K562 (cell line): ENCODE measurements around the gene BAIAP2. TPM values are rescaled to one million over a fixed set of nuclear protein-coding genes. Genes with fewer than 3 reads are reported as not detected.

Experiments used
- COPS2 ChIP-seq: fragments of 450-650 bp; conservative IDR thresholded peaks from 2 replicates; pipeline ENCODE4 v1.6.1; 2016; ENCODE audit warnings: mild to moderate bottlenecking, moderate library complexity
- CSDE1 ChIP-seq, 2 experiments: fragments of 450-650 bp; IDR thresholded peaks; 2 replicates each; pipeline ENCODE4 v1.6.1; 2016; ENCODE audit warnings: mild to moderate bottlenecking in 1 of 2
- ELF1 ChIP-seq: fragments of 200-800 bp; sonication (Bioruptor generic); IDR thresholded peaks from 2 replicates; pipeline ENCODE4 v1.6.1; 2016; ENCODE audit warnings: missing genetic modification characterization, missing compliant biosample characterization
- ELF4 ChIP-seq: fragments of 450-650 bp; formaldehyde crosslinking; IDR thresholded peaks from 2 replicates; pipeline ENCODE4 v1.4.0; 2022; ENCODE audit warnings: missing genetic modification characterization
- NFE2 ChIP-seq: IDR thresholded peaks from 2 replicates; pipeline ENCODE4 v1.6.1; 2014; ENCODE audit warnings: antibody characterized with exemption, low read depth
- PHB2 ChIP-seq: fragments of 450-650 bp; IDR thresholded peaks from 2 replicates; pipeline ENCODE4 v1.6.1; 2017; ENCODE audit warnings: low read depth
- PRMT5 ChIP-seq: sonication (generic); formaldehyde crosslinking; IDR thresholded peaks from 2 replicates; pipeline ENCODE4 v1.5.0; 2020; ENCODE audit warnings: missing genetic modification reagents
- PTTG1 ChIP-seq: fragments of 450-650 bp; IDR thresholded peaks from 2 replicates; pipeline ENCODE4 v1.6.1; 2016; ENCODE audit warnings: low read depth, mild to moderate bottlenecking, missing genetic modification characterization, missing compliant biosample characterization
- RAD21 ChIP-seq, 2 experiments: fragments of 250-450 bp in 1 of 2; fragments of 450-650 bp in 1 of 2; sonication (Bioruptor Pico) in 1 of 2; formaldehyde crosslinking in 1 of 2; IDR thresholded peaks in 1 of 2; conservative IDR thresholded peaks in 1 of 2; 2 replicates each; pipeline versions ENCODE4 v1.4.0 to v1.8.0; 2020 to 2022; ENCODE audit warnings: mild to moderate bottlenecking in 2 of 2, moderate library complexity in 1 of 2
- SMAD1 ChIP-seq: fragments of 150-350 bp; IDR thresholded peaks from 2 replicates; pipeline ENCODE4 v1.6.1; 2014; ENCODE audit warnings: low read length, low read depth; ENCODE audit not compliant: partially characterized antibody
- SP2 ChIP-seq: IDR thresholded peaks from 2 replicates; pipeline ENCODE4 v1.6.1; 2011; ENCODE audit warnings: mild to moderate bottlenecking, low read depth, low read length, moderate library complexity; ENCODE audit not compliant: poor library complexity, severe bottlenecking; ENCODE audit errors: extremely low read depth
- TAF9B ChIP-seq: fragments of 450-650 bp; IDR thresholded peaks from 2 replicates; pipeline ENCODE4 v1.6.1; 2018; ENCODE audit warnings: mild to moderate bottlenecking; ENCODE audit not compliant: partially characterized antibody
- TCFL5 ChIP-seq: fragments of 250-450 bp; sonication (Bioruptor Pico); conservative IDR thresholded peaks from 2 replicates; pipeline ENCODE4 v1.6.1; 2021; ENCODE audit warnings: mild to moderate bottlenecking, moderate library complexity, matching md5 sums
- TRIM28 ChIP-seq: fragments of 450-650 bp; IDR thresholded peaks from 2 replicates; pipeline ENCODE4 v1.6.1; 2017
- polyA plus RNA-seq, 8 experiments: library from polyadenylated mRNA; depleted of rRNA in 4 of 8; stranded (reverse) in 5 of 8; unstranded in 3 of 8; fragments of >200 nt; fragmentation: Nextera tagmentation in 2 of 8; fragmentation: Illumina TruSeq in 1 of 8; extraction: Ambion mirVana in 2 of 8; extraction: Trizol in 1 of 8; gene quantifications; 2 replicates each; pipeline versions ENCODE4 v1.2.1 to v1.2.3, GENCODE V29; 2011 to 2014; ENCODE audit warnings: inconsistent platforms in 1 of 8, missing spikeins in 1 of 8
- total RNA-seq, 7 experiments: library from RNA; depleted of rRNA in 6 of 7; stranded (reverse); fragments of >200 nt in 6 of 7; fragmentation: Illumina TruSeq in 2 of 7; extraction: Trizol in 2 of 7; gene quantifications; 2 replicates each; pipeline versions ENCODE4 v1.2.1 to v1.2.3, GENCODE V29; 2011 to 2021; ENCODE audit warnings: low replicate concordance in 1 of 7
- TF ChIP-seq, protein P1 (sequence below), 2 experiments: fragments of 450-650 bp; conservative IDR thresholded peaks; 2 replicates each; pipeline ENCODE4 v1.6.1; 2017; ENCODE audit warnings: mild to moderate bottlenecking in 2 of 2, moderate library complexity in 2 of 2
- TF ChIP-seq, protein P2 (sequence below): fragments of 250-450 bp; sonication (Bioruptor Pico); IDR thresholded peaks from 2 replicates; pipeline ENCODE4 v1.5.0; 2021
- TF ChIP-seq, protein P3 (sequence below): fragments of 250-450 bp; sonication (Bioruptor Pico); IDR thresholded peaks from 2 replicates; pipeline ENCODE4 v1.6.1; 2021; ENCODE audit warnings: mild to moderate bottlenecking
- TF ChIP-seq, protein P4 (sequence below): IDR thresholded peaks from 3 replicates; pipeline ENCODE4 v1.6.1; 2011; ENCODE audit warnings: borderline replicate concordance, mild to moderate bottlenecking, moderate library complexity; ENCODE audit not compliant: insufficient read length; ENCODE audit errors: extremely low read depth
- TF ChIP-seq, protein P5 (sequence below), 2 experiments: IDR thresholded peaks in 1 of 2; conservative IDR thresholded peaks in 1 of 2; 2 replicates each; pipeline ENCODE4 v1.6.1; 2016; ENCODE audit warnings: low read depth in 2 of 2, mild to moderate bottlenecking in 1 of 2, missing compliant biosample characterization in 1 of 2, missing genetic modification characterization in 1 of 2, moderate library complexity in 1 of 2

Gene BAIAP2
- total and polyA plus RNA-seq, 9 of the 15 experiments (the other 6 are each of a cell fraction or from before 2014, with no cell fraction given), result 2.3 to 51.6 (median 18.4) TPM

DNA sequence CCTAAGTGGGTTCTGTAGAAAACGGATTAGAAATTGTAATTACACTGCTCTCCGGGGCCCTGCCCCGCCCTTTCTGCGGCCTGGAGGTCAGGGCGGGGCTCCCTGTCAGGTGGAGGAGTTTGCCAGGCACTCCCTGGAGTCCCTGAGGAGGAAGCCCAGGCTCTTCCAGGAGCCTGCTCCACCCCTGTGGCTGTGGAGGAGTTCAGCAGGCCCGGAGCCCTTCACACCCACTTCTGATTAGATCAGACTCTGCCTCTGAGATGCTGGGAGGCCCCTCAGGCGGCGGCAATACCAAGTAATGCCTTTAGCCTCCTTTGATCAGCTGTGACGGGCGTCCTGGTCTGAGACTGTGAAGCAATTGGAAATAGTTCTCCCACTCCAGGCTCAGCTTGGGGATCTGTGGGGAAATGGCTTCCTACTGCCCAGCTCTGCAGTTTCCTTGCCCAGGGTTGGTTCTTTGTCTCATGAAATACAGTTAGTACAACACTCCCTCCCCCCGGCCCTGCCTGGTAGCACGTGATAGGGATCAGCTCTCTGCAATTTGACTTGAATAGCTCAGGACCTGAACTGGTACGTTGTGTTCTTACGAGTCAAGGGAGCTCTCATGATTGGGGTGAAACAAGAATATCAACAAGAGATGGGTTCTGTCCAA lies 22.3 kb downstream of the BAIAP2 start (continued):
- TF ChIP-seq CSDE1 (IDR thresholded peaks at IDR 0.05) (no peak), PTTG1 (no peak), ELF4 (no peak), SP2 (no peak), PHB2 (no peak), SMAD1 (no peak), COPS2 (no peak), RAD21 (CRISPR knock-in tag; conservative IDR thresholded peaks at IDR 0.05 in 1 of 2, IDR thresholded peaks at IDR 0.05 in 1 of 2) (peak; percentile 20 to 49; a peak in 3 of 4 replicates), ELF1 (no peak), TRIM28 (peak; percentile 94), TCFL5 (CRISPR knock-in tag) (no peak), NFE2 (no peak), TAF9B (no peak), PRMT5 (CRISPR knock-in tag) (no peak)
- TF ChIP-seq, protein P1, sequence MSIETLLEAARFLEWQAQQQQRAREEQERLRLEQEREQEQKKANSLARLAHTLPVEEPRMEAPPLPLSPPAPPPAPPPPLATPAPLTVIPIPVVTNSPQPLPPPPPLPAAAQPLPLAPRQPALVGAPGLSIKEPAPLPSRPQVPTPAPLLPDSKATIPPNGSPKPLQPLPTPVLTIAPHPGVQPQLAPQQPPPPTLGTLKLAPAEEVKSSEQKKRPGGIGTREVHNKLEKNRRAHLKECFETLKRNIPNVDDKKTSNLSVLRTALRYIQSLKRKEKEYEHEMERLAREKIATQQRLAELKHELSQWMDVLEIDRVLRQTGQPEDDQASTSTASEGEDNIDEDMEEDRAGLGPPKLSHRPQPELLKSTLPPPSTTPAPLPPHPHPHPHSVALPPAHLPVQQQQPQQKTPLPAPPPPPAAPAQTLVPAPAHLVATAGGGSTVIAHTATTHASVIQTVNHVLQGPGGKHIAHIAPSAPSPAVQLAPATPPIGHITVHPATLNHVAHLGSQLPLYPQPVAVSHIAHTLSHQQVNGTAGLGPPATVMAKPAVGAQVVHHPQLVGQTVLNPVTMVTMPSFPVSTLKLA (conservative IDR thresholded peaks at IDR 0.05), result peak in 1 of 2 experiments; percentile 68; a peak in 1 of 4 replicates
- TF ChIP-seq, protein P2, sequence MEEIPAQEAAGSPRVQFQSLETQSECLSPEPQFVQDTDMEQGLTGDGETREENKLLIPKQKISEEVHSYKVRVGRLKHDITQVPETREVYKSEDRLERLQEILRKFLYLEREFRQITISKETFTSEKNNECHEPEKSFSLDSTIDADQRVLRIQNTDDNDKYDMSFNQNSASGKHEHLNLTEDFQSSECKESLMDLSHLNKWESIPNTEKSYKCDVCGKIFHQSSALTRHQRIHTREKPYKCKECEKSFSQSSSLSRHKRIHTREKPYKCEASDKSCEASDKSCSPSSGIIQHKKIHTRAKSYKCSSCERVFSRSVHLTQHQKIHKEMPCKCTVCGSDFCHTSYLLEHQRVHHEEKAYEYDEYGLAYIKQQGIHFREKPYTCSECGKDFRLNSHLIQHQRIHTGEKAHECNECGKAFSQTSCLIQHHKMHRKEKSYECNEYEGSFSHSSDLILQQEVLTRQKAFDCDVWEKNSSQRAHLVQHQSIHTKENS (CRISPR knock-in tag), result no peak
- TF ChIP-seq, protein P3, sequence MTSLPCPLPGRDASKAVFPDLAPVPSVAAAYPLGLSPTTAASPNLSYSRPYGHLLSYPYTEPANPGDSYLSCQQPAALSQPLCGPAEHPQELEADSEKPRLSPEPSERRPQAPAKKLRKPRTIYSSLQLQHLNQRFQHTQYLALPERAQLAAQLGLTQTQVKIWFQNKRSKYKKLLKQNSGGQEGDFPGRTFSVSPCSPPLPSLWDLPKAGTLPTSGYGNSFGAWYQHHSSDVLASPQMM (CRISPR knock-in tag), result no peak
- TF ChIP-seq, protein P4, sequence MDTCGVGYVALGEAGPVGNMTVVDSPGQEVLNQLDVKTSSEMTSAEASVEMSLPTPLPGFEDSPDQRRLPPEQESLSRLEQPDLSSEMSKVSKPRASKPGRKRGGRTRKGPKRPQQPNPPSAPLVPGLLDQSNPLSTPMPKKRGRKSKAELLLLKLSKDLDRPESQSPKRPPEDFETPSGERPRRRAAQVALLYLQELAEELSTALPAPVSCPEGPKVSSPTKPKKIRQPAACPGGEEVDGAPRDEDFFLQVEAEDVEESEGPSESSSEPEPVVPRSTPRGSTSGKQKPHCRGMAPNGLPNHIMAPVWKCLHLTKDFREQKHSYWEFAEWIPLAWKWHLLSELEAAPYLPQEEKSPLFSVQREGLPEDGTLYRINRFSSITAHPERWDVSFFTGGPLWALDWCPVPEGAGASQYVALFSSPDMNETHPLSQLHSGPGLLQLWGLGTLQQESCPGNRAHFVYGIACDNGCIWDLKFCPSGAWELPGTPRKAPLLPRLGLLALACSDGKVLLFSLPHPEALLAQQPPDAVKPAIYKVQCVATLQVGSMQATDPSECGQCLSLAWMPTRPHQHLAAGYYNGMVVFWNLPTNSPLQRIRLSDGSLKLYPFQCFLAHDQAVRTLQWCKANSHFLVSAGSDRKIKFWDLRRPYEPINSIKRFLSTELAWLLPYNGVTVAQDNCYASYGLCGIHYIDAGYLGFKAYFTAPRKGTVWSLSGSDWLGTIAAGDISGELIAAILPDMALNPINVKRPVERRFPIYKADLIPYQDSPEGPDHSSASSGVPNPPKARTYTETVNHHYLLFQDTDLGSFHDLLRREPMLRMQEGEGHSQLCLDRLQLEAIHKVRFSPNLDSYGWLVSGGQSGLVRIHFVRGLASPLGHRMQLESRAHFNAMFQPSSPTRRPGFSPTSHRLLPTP, result no peak
- TF ChIP-seq, protein P5, sequence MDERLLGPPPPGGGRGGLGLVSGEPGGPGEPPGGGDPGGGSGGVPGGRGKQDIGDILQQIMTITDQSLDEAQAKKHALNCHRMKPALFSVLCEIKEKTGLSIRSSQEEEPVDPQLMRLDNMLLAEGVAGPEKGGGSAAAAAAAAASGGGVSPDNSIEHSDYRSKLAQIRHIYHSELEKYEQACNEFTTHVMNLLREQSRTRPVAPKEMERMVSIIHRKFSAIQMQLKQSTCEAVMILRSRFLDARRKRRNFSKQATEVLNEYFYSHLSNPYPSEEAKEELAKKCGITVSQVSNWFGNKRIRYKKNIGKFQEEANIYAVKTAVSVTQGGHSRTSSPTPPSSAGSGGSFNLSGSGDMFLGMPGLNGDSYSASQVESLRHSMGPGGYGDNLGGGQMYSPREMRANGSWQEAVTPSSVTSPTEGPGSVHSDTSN (CRISPR knock-in tag; IDR thresholded peaks at IDR 0.05; ENCODE audit: low read depth), result no peak
- TF ChIP-seq, protein P5 (tag; conservative IDR thresholded peaks at IDR 0.05; ENCODE audit: low read depth), result no peak
